Prostate gland (tissue), 2 donors: ENCODE measurements around the gene RPL35A. TPM values are rescaled to one million over a fixed set of nuclear protein-coding genes. Genes with fewer than 3 reads are reported as not detected.
"Not testable (repeated sequence)": the region's sequence is repeated elsewhere in the genome, so short reads cannot be mapped to it uniquely, and the experiment has no call there.

ENCODE experiments used
- DNase-seq: peaks from one replicate; pipeline ENCODE4 v3.0.0-alpha.2; 2019; ENCODE audit warnings: low spot score
- H3K27ac ChIP-seq, 2 donors: fragments of 200-600 bp; sonication (generic); 2 replicates each; pipeline ENCODE4 v1.5.1; 2017 to 2019
- H3K27me3 ChIP-seq: fragments of 200-600 bp; sonication (generic); replicated peaks from 2 replicates; pipeline ENCODE4 v1.5.1; 2019; ENCODE audit not compliant: insufficient read depth
- H3K36me3 ChIP-seq, 2 donors: fragments of 200-600 bp; sonication (generic); 1 replicate in 1 of 2; 2 replicates in 1 of 2; pipeline versions ENCODE4 v1.5.1 to v1.8.1; 2017 to 2019
- H3K4me1 ChIP-seq: fragments of 200-600 bp; sonication (generic); replicated peaks from 2 replicates; pipeline ENCODE4 v1.5.1; 2019
- H3K4me3 ChIP-seq, 2 donors: fragments of 200-600 bp; sonication (generic); 2 replicates each; pipeline ENCODE4 v1.5.1; 2017 to 2019
- H3K9me3 ChIP-seq: fragments of 200-600 bp; sonication (generic); 2 replicates; pipeline ENCODE4 v1.5.1; 2017
- CTCF ChIP-seq, 4 experiments: fragments of 200-600 bp in 2 of 4; fragments of 450-650 bp in 2 of 4; sonication (generic) in 2 of 4; IDR thresholded peaks; 1 replicate in 3 of 4; 2 replicates in 1 of 4; pipeline ENCODE4 v1.5.1; 2016 to 2019; ENCODE audit warnings: antibody characterized with exemption in 4 of 4, mild to moderate bottlenecking in 2 of 4, moderate library complexity in 2 of 4
- POLR2A ChIP-seq: fragments of 450-650 bp; IDR thresholded peaks from one replicate; pipeline ENCODE4 v1.6.1; 2016; ENCODE audit warnings: antibody characterized with exemption, mild to moderate bottlenecking
- POLR2AphosphoS5 ChIP-seq: sonication (generic); formaldehyde crosslinking; IDR thresholded peaks from one replicate; pipeline ENCODE4 v1.6.1; 2017; ENCODE audit warnings: antibody characterized with exemption
- WGBS: methylation state at CpG from one replicate; pipeline ENCODE4 v1.1.5; 2018; 5-methylcytosine and 5-hydroxymethylcytosine counted together
- intact Hi-C: fragments of 100-400 bp; cut with DNase I; formaldehyde crosslinking; loops from one replicate; pipeline ENCODE4 v1.14.2; 2022
- total RNA-seq, 2 donors: library from RNA; depleted of rRNA; stranded (reverse); fragments of >200 nt; gene quantifications; one replicate each; pipeline ENCODE4 v1.1.0, GENCODE V29; 2016

The RPL35A gene
- total RNA-seq, 2 donors from 2014 or later: 480 to 1,367 TPM

DNA sequence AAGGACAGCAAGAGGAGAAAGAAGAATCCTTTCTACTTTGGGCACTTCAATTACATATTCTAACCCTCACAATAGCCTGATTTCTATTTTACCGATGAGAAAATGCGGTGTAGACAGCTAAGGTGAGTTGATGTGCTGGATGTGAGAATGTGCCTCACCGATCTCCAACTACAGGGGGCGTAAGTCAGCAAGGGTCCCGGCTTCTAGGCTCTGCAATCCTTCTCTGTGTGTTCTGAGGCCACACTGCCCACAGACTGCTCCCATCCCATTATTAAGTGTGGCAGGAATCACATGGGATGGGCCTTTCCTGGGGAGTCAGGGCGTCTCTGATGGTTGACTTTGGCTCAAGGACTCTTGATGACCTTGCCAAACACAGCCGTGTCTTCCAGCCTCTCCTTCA, 23.6 kb upstream of the RPL35A start:
- no peak overlapping the region for H3K27ac ChIP-seq
- DNase-seq: no peak
- no peaks in the 10 kb centered on the region for H3K27me3 ChIP-seq
- 72% methylated on average over 7 of the region's 7 CpGs for whole genome bisulfite sequencing
- intact Hi-C loops: no loop called here
- TF ChIP-seq POLR2A (no peak), POLR2AphosphoS5 (no peak), CTCF (IDR thresholded peaks at IDR 0.05) (no peak)
- H3K4me1 ChIP-seq: no peaks in the 10 kb centered on the region
- no peaks in the 10 kb centered on the region for H3K9me3 ChIP-seq
- peaks cover 0 to 6% of the 10 kb centered on the region in 2 donors for H3K36me3 ChIP-seq
- no peak overlapping the region for H3K4me3 ChIP-seq

- intact Hi-C loops, H3K36me3 ChIP-seq, H3K9me3 ChIP-seq, H3K4me3 ChIP-seq, H3K4me1 ChIP-seq, H3K27ac ChIP-seq, DNase-seq, H3K27me3 ChIP-seq: not testable (repeated sequence)
- WGBS: 92% methylated on average over 3 of the region's 3 CpGs
Observed at GRCh38 chr3:197927578-197927977, 22.4 kb upstream of the RPL35A start.

DNA sequence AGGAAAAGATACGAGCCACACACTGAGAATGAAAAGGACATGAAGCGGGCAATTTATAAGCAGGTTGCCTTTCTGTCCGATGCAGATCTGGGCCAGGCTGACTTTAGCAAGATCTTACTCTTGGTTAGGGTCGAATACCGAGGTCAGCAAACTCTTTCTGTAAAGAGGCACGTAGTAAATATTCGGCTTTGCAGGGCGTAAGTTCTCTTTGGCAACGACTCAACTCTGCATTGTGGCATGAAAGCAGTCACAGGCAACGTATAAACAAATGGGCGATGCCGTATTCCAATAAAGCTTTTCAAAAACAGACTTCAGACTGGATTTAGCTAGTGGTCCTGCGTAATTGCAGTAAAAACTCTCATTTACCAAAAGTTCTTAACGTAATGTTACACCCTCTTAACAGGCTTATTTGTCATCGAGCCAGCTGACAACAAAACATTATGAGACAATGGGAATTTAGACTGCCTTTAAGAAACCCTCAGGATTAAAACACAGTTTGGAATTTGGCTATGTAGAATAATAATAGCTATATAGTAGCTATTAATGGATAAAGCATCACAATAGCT, 13.1 kb upstream of the RPL35A start:
- DNase-seq: no peak
- no peak overlapping the region for H3K4me3 ChIP-seq
- TF ChIP-seq POLR2AphosphoS5 (no peak), POLR2A (no peak), CTCF (IDR thresholded peaks at IDR 0.05) (no peak)
- H3K4me1 ChIP-seq: no peaks in the 10 kb centered on the region
- no peaks in the 10 kb centered on the region for H3K9me3 ChIP-seq
- intact Hi-C loops: no loop called here
- no peaks in the 10 kb centered on the region for H3K27me3 ChIP-seq
- no peaks in the 10 kb centered on the region for H3K36me3 ChIP-seq
- no peak overlapping the region for H3K27ac ChIP-seq
- WGBS: 88% methylated on average over 15 of the region's 15 CpGs

- H3K4me3 ChIP-seq: no peak overlapping the region
- DNase-seq: no peak
- H3K36me3 ChIP-seq: no peaks in the 10 kb centered on the region
- no peaks in the 10 kb centered on the region for H3K27me3 ChIP-seq
- intact Hi-C loops: no loop called here
- H3K9me3 ChIP-seq: no peaks in the 10 kb centered on the region
- TF ChIP-seq POLR2AphosphoS5 (no peak), CTCF (IDR thresholded peaks at IDR 0.05) (no peak), POLR2A (no peak)
- H3K27ac ChIP-seq: no peak overlapping the region
- 94% methylated on average over 1 of the region's 1 CpG for WGBS
- H3K4me1 ChIP-seq: no peaks in the 10 kb centered on the region
Observed at GRCh38 chr3:197940745-197941384, 9.1 kb upstream of the RPL35A start.

DNA sequence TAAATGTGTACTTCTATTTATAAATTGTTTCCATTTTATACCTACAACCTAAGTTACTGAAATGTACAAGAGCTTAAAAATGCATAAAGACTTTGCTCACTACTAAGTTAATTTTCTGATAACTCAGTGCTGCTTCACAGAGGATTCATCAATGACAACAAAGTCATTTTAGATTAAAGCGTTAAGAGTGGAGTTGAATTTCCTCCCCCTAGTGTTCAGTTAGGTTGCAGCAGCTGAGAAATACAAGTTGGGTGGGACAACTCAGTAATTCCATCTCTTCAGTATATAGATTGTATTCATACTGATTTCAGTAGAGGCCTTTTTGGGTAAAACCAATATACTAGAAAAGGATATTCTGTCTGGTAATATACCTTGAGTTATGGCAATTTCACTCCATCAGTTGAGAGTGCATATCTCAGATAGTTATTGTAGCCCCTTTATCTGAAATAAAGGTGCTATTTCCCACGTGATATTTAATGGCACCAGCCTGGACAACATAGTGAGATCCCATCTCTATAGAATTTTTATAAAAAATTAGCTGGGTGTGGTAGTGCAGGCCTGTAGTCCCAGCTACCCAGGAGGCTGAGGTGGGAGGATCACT, 6.9 kb upstream of the RPL35A start:
- no peak for DNase-seq
- intact Hi-C loops: loop anchor here (1.0 kb wide), 1 partner anchor 37 kb away; no protein-coding TSS in a partner anchor
- TF ChIP-seq POLR2AphosphoS5: no peak
- TF ChIP-seq CTCF (IDR thresholded peaks at IDR 0.05): peak in 3 of 4 experiments; percentile 55 to 59 (median 58)
- TF ChIP-seq POLR2A: no peak

More for the DNA sequence above, 6.9 kb upstream of the RPL35A start:
- H3K27me3 ChIP-seq: no peaks in the 10 kb centered on the region
- WGBS: 40% methylated on average over 2 of the region's 2 CpGs
- no peak overlapping the region for H3K27ac ChIP-seq
- no peak overlapping the region for H3K4me3 ChIP-seq
- no peaks in the 10 kb centered on the region for H3K4me1 ChIP-seq
- no peaks in the 10 kb centered on the region for H3K9me3 ChIP-seq
- no peaks in the 10 kb centered on the region for H3K36me3 ChIP-seq
